HepG2 (cell line): ENCODE results near the gene MME.

Source experiments
- BCLAF1 ChIP-seq: fragments of 450-650 bp; IDR thresholded peaks from 2 replicates; pipeline ENCODE4 v1.6.1; 2017; ENCODE audit warnings: mild to moderate bottlenecking
- FOXA1 ChIP-seq, 2 experiments: fragments of 450-650 bp in 1 of 2; sonication (generic) in 1 of 2; formaldehyde crosslinking in 1 of 2; IDR thresholded peaks; 2 replicates each; pipeline versions ENCODE4 v1.4.0 to v1.6.1; 2016 to 2020; ENCODE audit warnings: missing genetic modification reagents in 1 of 2
- HDAC6 ChIP-seq: fragments of 200-600 bp; sonication (generic); IDR thresholded peaks from 2 replicates; pipeline ENCODE4 v1.7.0; 2017; ENCODE audit warnings: mild to moderate bottlenecking, antibody characterized with exemption, low read length, low read depth
- IRF2 ChIP-seq: IDR thresholded peaks from 2 replicates; pipeline ENCODE4 v1.6.1; 2018; ENCODE audit warnings: missing genetic modification reagents, missing compliant biosample characterization
- NFKBIZ ChIP-seq: IDR thresholded peaks from 2 replicates; pipeline ENCODE4 v1.6.1; 2018; ENCODE audit warnings: missing genetic modification reagents, missing compliant biosample characterization
- RARA ChIP-seq: IDR thresholded peaks from 2 replicates; pipeline ENCODE4 v1.6.1; 2016; ENCODE audit warnings: missing genetic modification reagents, missing compliant biosample characterization
- SAFB2 ChIP-seq: sonication (generic); formaldehyde crosslinking; IDR thresholded peaks from 2 replicates; pipeline ENCODE4 v1.5.1; 2020; ENCODE audit warnings: missing genetic modification reagents, low read depth, mild to moderate bottlenecking, borderline replicate concordance
- SP2 ChIP-seq: sonication (generic); formaldehyde crosslinking; IDR thresholded peaks from 2 replicates; pipeline ENCODE4 v1.5.1; 2020; ENCODE audit warnings: mild to moderate bottlenecking, missing genetic modification reagents
- ZC3H4 ChIP-seq: sonication (generic); formaldehyde crosslinking; IDR thresholded peaks from 2 replicates; pipeline ENCODE4 v1.4.0; 2020; ENCODE audit warnings: missing genetic modification reagents, borderline replicate concordance
- ZFY ChIP-seq: sonication (generic); formaldehyde crosslinking; IDR thresholded peaks from 2 replicates; pipeline ENCODE4 v1.4.0; 2020; ENCODE audit warnings: missing genetic modification reagents
- ZNF318 ChIP-seq: sonication (generic); formaldehyde crosslinking; IDR thresholded peaks from 2 replicates; pipeline ENCODE4 v1.4.0; 2020; ENCODE audit warnings: mild to moderate bottlenecking, missing genetic modification reagents
- TF ChIP-seq, protein P1 (sequence below): sonication (generic); formaldehyde crosslinking; IDR thresholded peaks from 2 replicates; pipeline ENCODE4 v1.5.0; 2020; ENCODE audit warnings: mild to moderate bottlenecking, missing genetic modification reagents, moderate library complexity
- TF ChIP-seq, protein P2 (sequence below): IDR thresholded peaks from 2 replicates; pipeline ENCODE4 v1.6.1; 2012; ENCODE audit warnings: inconsistent platforms

DNA sequence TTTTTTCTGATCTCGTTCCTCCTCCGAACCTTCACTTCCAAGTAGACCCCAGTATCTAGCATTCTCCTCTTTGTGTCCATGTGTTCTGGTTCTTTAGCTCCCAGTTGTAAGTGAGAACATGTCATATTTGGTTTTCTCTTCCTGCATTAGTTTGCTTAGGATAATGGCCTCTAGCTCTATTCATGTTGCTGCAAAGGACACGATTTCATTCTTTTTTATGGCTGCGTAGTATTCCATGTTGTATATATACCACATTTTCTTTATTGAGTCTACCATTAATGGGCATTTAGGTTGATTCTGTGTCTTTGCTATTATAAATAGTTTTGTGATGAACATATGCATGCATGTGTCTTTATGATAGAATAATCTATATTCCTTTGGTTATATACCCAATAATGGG, 30.2 kb upstream of the MME start:
- TF ChIP-seq NFKBIZ (no peak), ZFY (CRISPR knock-in tag) (no peak), SP2 (CRISPR knock-in tag) (no peak), IRF2 (no peak), FOXA1 (IDR thresholded peaks at IDR 0.05) (no peak), FOXA1 (CRISPR knock-in tag; IDR thresholded peaks at IDR 0.05) (no peak), RARA (CRISPR knock-in tag) (no peak), HDAC6 (no peak), SAFB2 (CRISPR knock-in tag) (no peak), BCLAF1 (no peak), ZNF318 (CRISPR knock-in tag) (no peak), ZC3H4 (CRISPR knock-in tag) (no peak)
- TF ChIP-seq, protein P1, sequence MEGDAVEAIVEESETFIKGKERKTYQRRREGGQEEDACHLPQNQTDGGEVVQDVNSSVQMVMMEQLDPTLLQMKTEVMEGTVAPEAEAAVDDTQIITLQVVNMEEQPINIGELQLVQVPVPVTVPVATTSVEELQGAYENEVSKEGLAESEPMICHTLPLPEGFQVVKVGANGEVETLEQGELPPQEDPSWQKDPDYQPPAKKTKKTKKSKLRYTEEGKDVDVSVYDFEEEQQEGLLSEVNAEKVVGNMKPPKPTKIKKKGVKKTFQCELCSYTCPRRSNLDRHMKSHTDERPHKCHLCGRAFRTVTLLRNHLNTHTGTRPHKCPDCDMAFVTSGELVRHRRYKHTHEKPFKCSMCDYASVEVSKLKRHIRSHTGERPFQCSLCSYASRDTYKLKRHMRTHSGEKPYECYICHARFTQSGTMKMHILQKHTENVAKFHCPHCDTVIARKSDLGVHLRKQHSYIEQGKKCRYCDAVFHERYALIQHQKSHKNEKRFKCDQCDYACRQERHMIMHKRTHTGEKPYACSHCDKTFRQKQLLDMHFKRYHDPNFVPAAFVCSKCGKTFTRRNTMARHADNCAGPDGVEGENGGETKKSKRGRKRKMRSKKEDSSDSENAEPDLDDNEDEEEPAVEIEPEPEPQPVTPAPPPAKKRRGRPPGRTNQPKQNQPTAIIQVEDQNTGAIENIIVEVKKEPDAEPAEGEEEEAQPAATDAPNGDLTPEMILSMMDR: no peak
- TF ChIP-seq, protein P2, sequence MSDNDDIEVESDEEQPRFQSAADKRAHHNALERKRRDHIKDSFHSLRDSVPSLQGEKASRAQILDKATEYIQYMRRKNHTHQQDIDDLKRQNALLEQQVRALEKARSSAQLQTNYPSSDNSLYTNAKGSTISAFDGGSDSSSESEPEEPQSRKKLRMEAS: no peak
